ENCODE data around the gene IL34. TPM values are rescaled to one million over a fixed set of nuclear protein-coding genes. Genes with fewer than 3 reads are reported as not detected.

IL34 gene
- total and polyA plus RNA-seq, 3 experiments from 2014 or later, result not detected

- Histone ChIP-seq H3K4me3 (ENCODE audit: low read length) (no peak overlapping the region), H3K36me3 (ENCODE audit: insufficient read depth, low read length) (no peaks in the 10 kb centered on the region), H3K9me3 (ENCODE audit: low read length) (no peaks in the 10 kb centered on the region), H3K27ac (ENCODE audit: low read depth, low read length) (no peak overlapping the region), H3K4me1 (ENCODE audit: insufficient read depth, low read length) (peaks cover 5% of the 10 kb centered on the region), H3K27me3 (ENCODE audit: insufficient read depth, low read length, poor library complexity, severe bottlenecking) (no peaks in the 10 kb centered on the region)
- H3K4me1 Mint-ChIP-seq, result peaks cover 4 to 5% (median 5%) of the 10 kb centered on the region in 3 donors
- CTCF ChIA-PET, result no interaction called here
- H3K4me3 Mint-ChIP-seq, result no peak overlapping the region
- H3K36me3 Mint-ChIP-seq, result no peaks in the 10 kb centered on the region
- H3K27me3 Mint-ChIP-seq, result peaks cover 0 to 1% of the 10 kb centered on the region in 2 donors
- no peaks in the 10 kb centered on the region for H3K9me3 Mint-ChIP-seq
- H3K27ac Mint-ChIP-seq, result no peak overlapping the region
- POLR2A ChIA-PET, result no interaction called here
- no peak for DNase-seq
Observed at GRCh38 chr16:70657956-70658355, 11.6 kb downstream of the IL34 start.

- peaks cover 1% of the 10 kb centered on the region in 3 donors for H3K4me1 Mint-ChIP-seq
- no peaks in the 10 kb centered on the region for H3K27me3 ChIP-seq (ENCODE audit: insufficient read depth, low read length, poor library complexity, severe bottlenecking)
- ChIA-PET CTCF (no interaction called here), POLR2A (no interaction called here)
- no peak overlapping the region for H3K4me3 ChIP-seq (ENCODE audit: low read length)
- H3K27ac ChIP-seq (ENCODE audit: low read depth, low read length), result no peak overlapping the region
- H3K36me3 ChIP-seq (ENCODE audit: insufficient read depth, low read length), result no peaks in the 10 kb centered on the region
- H3K27me3 Mint-ChIP-seq, result peaks cover 0 to 1% of the 10 kb centered on the region in 2 donors
- H3K4me1 ChIP-seq (ENCODE audit: insufficient read depth, low read length), result peaks cover 3% of the 10 kb centered on the region
- no peak for DNase-seq
- H3K4me3 Mint-ChIP-seq, result no peak overlapping the region
- no peaks in the 10 kb centered on the region for H3K9me3 Mint-ChIP-seq
- no peaks in the 10 kb centered on the region for H3K9me3 ChIP-seq (ENCODE audit: low read length)
- H3K27ac Mint-ChIP-seq, result peak overlapping the region in 1 of 8 donors; percentile 85
- H3K36me3 Mint-ChIP-seq, result no peaks in the 10 kb centered on the region
Observed at GRCh38 chr16:70658921-70659320, 12.6 kb downstream of the IL34 start.

GRCh38 chr16:70659546-70659945, 13.2 kb downstream of the IL34 start:
- DNase-seq, result no peak
- no peak overlapping the region for H3K27ac Mint-ChIP-seq
- no peaks in the 10 kb centered on the region for H3K36me3 ChIP-seq (ENCODE audit: insufficient read depth, low read length)
- H3K27ac ChIP-seq (ENCODE audit: low read depth, low read length), result no peak overlapping the region
- ChIA-PET CTCF (no interaction called here), POLR2A (no interaction called here)
- peaks cover 0 to 1% of the 10 kb centered on the region in 2 donors for H3K27me3 Mint-ChIP-seq
- H3K4me3 ChIP-seq (ENCODE audit: low read length), result no peak overlapping the region
- H3K9me3 ChIP-seq (ENCODE audit: low read length), result no peaks in the 10 kb centered on the region
- no peaks in the 10 kb centered on the region for H3K27me3 ChIP-seq (ENCODE audit: insufficient read depth, low read length, poor library complexity, severe bottlenecking)
- no peaks in the 10 kb centered on the region for H3K36me3 Mint-ChIP-seq
- no peaks in the 10 kb centered on the region for H3K9me3 Mint-ChIP-seq
- no peaks in the 10 kb centered on the region for H3K4me1 Mint-ChIP-seq
- no peak overlapping the region for H3K4me3 Mint-ChIP-seq
- H3K4me1 ChIP-seq (ENCODE audit: insufficient read depth, low read length), result no peaks in the 10 kb centered on the region

GRCh38 chr16:70659953-70660671, 13.8 kb downstream of the IL34 start:
- Histone ChIP-seq H3K27me3 (ENCODE audit: insufficient read depth, low read length, poor library complexity, severe bottlenecking) (no peaks in the 10 kb centered on the region), H3K9me3 (ENCODE audit: low read length) (no peaks in the 10 kb centered on the region), H3K4me3 (ENCODE audit: low read length) (no peak overlapping the region), H3K4me1 (ENCODE audit: insufficient read depth, low read length) (no peaks in the 10 kb centered on the region), H3K36me3 (ENCODE audit: insufficient read depth, low read length) (no peaks in the 10 kb centered on the region), H3K27ac (ENCODE audit: low read depth, low read length) (no peak overlapping the region)
- Mint-ChIP-seq H3K4me1 (no peaks in the 10 kb centered on the region), H3K9me3 (no peaks in the 10 kb centered on the region), H3K4me3 (no peak overlapping the region), H3K27ac (no peak overlapping the region), H3K27me3 (peaks cover 0 to 1% of the 10 kb centered on the region in 2 donors), H3K36me3 (peaks cover 0 to 1% (median 0%) of the 10 kb centered on the region in 3 donors)
- CTCF ChIA-PET, result no interaction called here
- DNase-seq, result no peak
- POLR2A ChIA-PET, result no interaction called here

- CTCF ChIA-PET, result no interaction called here
- no peaks in the 10 kb centered on the region for H3K4me1 ChIP-seq (ENCODE audit: insufficient read depth, low read length)
Observed at GRCh38 chr16:70660672-70661350, 14.5 kb downstream of the IL34 start.

GRCh38 chr16:70661534-70661917, 15.2 kb downstream of the IL34 start:
- no peaks in the 10 kb centered on the region for H3K27me3 ChIP-seq (ENCODE audit: insufficient read depth, low read length, poor library complexity, severe bottlenecking)
- no peak overlapping the region for H3K27ac ChIP-seq (ENCODE audit: low read depth, low read length)
- Mint-ChIP-seq H3K36me3 (peaks cover 0 to 5% (median 3%) of the 10 kb centered on the region in 3 donors), H3K27ac (no peak overlapping the region), H3K4me1 (no peaks in the 10 kb centered on the region), H3K27me3 (peaks cover 0 to 2% of the 10 kb centered on the region in 2 donors), H3K9me3 (no peaks in the 10 kb centered on the region), H3K4me3 (no peak overlapping the region)
- H3K36me3 ChIP-seq (ENCODE audit: insufficient read depth, low read length), result no peaks in the 10 kb centered on the region
- H3K4me3 ChIP-seq (ENCODE audit: low read length), result no peak overlapping the region
- CTCF ChIA-PET, result no interaction called here
- no peak for DNase-seq
- no peaks in the 10 kb centered on the region for H3K9me3 ChIP-seq (ENCODE audit: low read length)
- POLR2A ChIA-PET, result no interaction called here
- no peaks in the 10 kb centered on the region for H3K4me1 ChIP-seq (ENCODE audit: insufficient read depth, low read length)

More at GRCh38 chr16:70660672-70661350, 14.5 kb downstream of the IL34 start:
- Mint-ChIP-seq H3K4me3 (no peak overlapping the region), H3K9me3 (no peaks in the 10 kb centered on the region), H3K27me3 (peaks cover 0 to 1% of the 10 kb centered on the region in 2 donors), H3K27ac (peak overlapping the region in 1 of 8 donors; percentile 73), H3K4me1 (no peaks in the 10 kb centered on the region), H3K36me3 (peaks cover 0 to 4% (median 0%) of the 10 kb centered on the region in 3 donors)
- Histone ChIP-seq H3K27me3 (ENCODE audit: insufficient read depth, low read length, poor library complexity, severe bottlenecking) (no peaks in the 10 kb centered on the region), H3K27ac (ENCODE audit: low read depth, low read length) (no peak overlapping the region), H3K4me3 (ENCODE audit: low read length) (no peak overlapping the region), H3K36me3 (ENCODE audit: insufficient read depth, low read length) (no peaks in the 10 kb centered on the region), H3K9me3 (ENCODE audit: low read length) (no peaks in the 10 kb centered on the region)
- POLR2A ChIA-PET, result no interaction called here
- no peak for DNase-seq

- Histone ChIP-seq H3K4me1 (ENCODE audit: insufficient read depth, low read length) (no peaks in the 10 kb centered on the region), H3K27ac (ENCODE audit: low read depth, low read length) (no peak overlapping the region), H3K4me3 (ENCODE audit: low read length) (no peak overlapping the region), H3K36me3 (ENCODE audit: insufficient read depth, low read length) (no peaks in the 10 kb centered on the region), H3K27me3 (ENCODE audit: insufficient read depth, low read length, poor library complexity, severe bottlenecking) (no peaks in the 10 kb centered on the region), H3K9me3 (ENCODE audit: low read length) (no peaks in the 10 kb centered on the region)
- Mint-ChIP-seq H3K27ac (no peak overlapping the region), H3K4me3 (no peak overlapping the region), H3K9me3 (no peaks in the 10 kb centered on the region), H3K36me3 (peaks cover 0 to 8% (median 6%) of the 10 kb centered on the region in 3 donors), H3K27me3 (peaks cover 0 to 2% of the 10 kb centered on the region in 2 donors), H3K4me1 (no peaks in the 10 kb centered on the region)
- DNase-seq, result no peak
- CTCF ChIA-PET, result no interaction called here
- POLR2A ChIA-PET, result no interaction called here
Observed at GRCh38 chr16:70661918-70662641, 15.7 kb downstream of the IL34 start.

GRCh38 chr16:70662991-70663523, 16.7 kb downstream of the IL34 start:
- Mint-ChIP-seq H3K36me3 (peaks cover 0 to 8% (median 8%) of the 10 kb centered on the region in 3 donors), H3K4me3 (no peak overlapping the region), H3K9me3 (no peaks in the 10 kb centered on the region), H3K27ac (no peak overlapping the region), H3K27me3 (peaks cover 0 to 2% of the 10 kb centered on the region in 2 donors), H3K4me1 (no peaks in the 10 kb centered on the region)
- no peak for DNase-seq
- Histone ChIP-seq H3K27me3 (ENCODE audit: insufficient read depth, low read length, poor library complexity, severe bottlenecking) (no peaks in the 10 kb centered on the region), H3K27ac (ENCODE audit: low read depth, low read length) (no peak overlapping the region), H3K9me3 (ENCODE audit: low read length) (no peaks in the 10 kb centered on the region), H3K4me1 (ENCODE audit: insufficient read depth, low read length) (no peaks in the 10 kb centered on the region), H3K36me3 (ENCODE audit: insufficient read depth, low read length) (no peaks in the 10 kb centered on the region), H3K4me3 (ENCODE audit: low read length) (no peak overlapping the region)
- ChIA-PET POLR2A (no interaction called here), CTCF (no interaction called here)

All from CD8-positive, alpha-beta memory T cell (primary cell).